Activated T-cell treated with anti-CD3 and anti-CD28 coated beads for 48 hours (primary cell): ENCODE results near the gene PGAM5.

Experiments
- DNase-seq: peaks from one replicate; pipeline ENCODE4 v3.0.0-alpha.2; 2020; ENCODE audit warnings: low read depth

Gene PGAM5

DNA sequence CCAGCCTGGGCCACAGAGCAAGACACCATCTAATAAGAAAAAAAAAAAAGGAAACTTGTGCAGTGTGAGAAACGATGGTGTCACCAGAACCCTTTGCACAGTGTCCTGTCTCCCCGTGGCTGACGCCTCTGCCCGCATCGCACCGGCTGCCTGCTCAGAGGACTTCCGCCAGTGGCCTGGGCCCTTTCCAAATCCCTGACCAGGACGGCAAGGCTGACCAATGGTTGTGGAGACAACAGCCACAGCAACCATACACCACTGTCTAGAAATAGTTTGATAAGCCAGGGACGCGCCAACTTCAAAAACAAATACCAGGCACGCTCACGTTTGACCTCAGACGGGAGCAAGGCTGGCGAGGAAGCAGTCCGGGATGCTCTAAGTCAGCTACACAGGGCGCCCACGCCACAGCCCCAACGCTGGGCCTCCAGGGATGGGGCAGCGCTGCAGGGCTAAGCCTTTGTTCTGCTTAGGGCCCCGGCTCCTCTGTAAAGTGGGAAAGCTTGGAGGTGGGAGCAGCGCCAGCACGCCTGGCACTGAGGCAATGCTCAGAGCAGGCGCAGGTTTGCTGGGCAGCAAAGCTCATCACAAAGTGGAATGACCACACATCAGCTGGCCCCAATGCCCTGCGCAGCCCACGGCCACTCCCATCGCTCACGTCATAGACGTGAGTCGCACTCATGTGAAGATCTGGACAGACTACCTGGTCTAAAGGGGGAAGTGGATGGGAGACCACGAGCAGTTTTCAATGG lies 12.5 kb downstream of the PGAM5 start:
- no peak for DNase-seq

- DNase-seq = no peak
Observed at GRCh38 chr12:132723764-132724140, 13.1 kb downstream of the PGAM5 start.

- no peak for DNase-seq
Observed at GRCh38 chr12:132724506-132725241, 14.0 kb downstream of the PGAM5 start.

GRCh38 chr12:132726386-132726785 lies 15.7 kb downstream of the PGAM5 start:
- no peak for DNase-seq

DNA sequence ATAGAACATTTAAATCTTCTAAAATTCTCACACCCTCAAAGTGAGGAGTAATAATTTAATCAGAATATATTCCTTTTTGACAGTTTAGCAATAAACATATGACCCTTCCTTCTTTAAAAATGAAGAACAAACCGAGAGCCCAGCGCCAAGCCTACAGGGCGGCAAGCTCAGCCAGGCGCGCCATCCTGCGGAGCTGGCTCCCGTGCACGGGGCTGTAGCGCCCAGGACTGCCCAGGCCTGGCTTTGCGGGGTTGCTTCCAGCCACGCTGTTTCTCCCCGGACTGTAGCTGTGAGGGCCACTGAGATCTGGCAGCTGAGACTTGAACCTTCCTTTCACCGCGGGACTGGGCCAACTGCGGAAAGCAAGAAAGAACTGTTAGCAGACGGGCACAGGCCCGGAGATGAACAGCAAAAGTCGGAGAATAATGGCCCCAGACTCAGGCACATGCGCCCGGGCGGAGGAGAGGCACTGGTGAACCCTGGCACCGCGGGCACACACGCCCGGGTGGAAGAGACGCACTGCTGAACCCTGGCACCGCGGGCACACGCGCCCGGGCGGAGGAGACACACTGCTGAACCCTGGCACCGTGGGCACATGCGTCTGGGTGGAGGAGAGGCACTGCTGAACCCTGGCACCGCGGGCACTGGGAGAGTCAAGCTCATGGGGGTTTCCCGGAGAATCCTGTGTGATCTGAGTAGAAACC lies 16.6 kb downstream of the PGAM5 start:
- DNase-seq = no peak

GRCh38 chr12:132728502-132728901 lies 17.9 kb downstream of the PGAM5 start:
- no peak for DNase-seq

DNA sequence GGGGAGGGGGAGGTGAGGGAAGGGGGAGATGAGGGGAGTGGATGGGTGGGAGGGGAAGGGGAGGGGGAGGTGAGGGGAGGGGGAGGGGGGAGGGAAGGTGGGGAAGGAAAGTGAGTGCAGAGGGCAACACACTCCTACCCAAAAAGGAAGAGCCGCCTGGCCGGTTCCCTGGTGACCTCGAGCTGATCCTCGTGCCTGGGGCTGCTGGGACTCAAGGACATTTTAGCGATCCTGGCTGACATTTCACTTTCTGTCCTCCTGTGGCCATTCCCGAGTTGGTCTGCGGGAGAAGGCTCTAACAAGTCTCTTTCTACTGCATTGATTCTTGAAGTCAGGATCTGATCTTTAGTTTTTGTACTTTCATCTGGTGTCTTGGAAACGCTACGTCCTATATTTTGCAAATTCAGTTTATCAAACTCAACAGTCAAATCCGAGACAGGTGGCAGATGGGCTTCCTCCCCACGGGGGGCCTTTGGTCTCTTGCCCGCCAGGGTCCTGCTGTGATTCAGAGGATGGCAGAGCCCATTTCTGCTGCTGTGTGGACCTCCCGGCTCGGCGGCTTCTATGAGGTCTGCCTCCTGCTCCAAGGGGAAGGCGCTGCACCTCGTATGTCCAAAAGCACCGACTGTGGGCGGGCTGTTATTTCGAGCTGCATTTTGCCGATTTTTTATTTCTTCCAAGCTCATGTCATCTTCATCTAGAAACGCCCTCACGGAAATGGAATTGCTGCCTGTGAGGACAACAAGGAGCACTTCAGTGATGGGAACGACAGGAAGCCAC lies 19.1 kb downstream of the PGAM5 start:
- no peak for DNase-seq

GRCh38 chr12:132730353-132730752 lies 19.7 kb downstream of the PGAM5 start:
- DNase-seq = no peak

- no peak for DNase-seq
Observed at GRCh38 chr12:132731574-132731973, 20.9 kb downstream of the PGAM5 start.

- no peak for DNase-seq
Observed at GRCh38 chr12:132734206-132734605, 23.6 kb downstream of the PGAM5 start.

GRCh38 chr12:132735496-132735895 lies 24.9 kb downstream of the PGAM5 start:
- DNase-seq = no peak

DNA sequence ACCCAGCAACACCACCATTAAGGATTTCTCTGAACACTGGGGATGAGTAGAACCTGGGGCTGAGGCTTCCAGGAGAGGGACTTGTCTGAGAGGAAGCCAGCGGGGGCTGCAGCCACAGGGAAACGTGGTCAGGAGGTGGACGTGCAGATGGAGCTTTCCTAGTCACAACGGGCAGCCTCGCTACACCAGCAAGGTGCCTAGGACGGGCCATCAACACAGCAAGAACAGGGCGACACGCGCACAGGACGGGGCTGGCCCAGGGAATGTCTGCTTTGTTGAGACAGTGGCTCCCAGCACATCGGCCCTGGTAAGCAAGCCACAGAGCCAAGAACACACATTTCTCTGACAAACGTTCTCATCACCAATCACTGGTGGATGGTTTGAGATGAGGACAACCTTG lies 25.7 kb downstream of the PGAM5 start:
- DNase-seq = no peak

GRCh38 chr12:132736913-132737312 lies 26.3 kb downstream of the PGAM5 start:
- no peak for DNase-seq

DNA sequence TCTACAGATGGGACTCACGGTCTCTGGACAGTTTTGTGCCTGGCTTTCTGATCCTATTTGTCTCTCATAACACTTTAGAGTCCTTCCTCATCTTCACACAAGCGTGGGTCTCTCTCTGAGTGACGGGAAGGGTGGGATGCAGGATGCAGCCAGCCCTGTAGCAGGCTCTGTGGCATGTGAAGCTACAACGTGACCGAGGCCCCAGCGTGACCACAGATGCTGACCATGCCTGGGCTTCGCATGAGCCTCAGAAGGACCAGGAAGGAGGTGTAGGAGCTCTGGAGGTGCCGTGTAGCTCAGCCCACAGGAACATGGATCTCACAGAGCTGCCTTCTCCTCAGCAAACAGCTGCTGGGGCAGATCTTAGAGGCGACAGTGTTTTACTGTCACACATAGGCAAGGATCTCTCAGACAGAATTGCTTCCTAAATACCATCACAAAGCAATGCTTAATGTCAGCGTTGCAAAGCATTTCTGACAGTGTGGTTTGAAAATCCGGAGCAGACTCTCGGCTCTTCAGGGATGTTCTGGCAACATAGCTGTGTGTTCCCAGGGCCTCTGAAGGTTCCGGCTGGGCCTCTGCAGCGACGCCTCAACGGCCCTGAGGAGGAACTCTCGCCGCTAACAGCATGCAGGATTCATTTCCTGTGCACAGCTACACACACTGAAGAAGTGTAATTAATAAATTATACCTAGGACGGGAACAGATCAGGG lies 29.1 kb downstream of the PGAM5 start:
- DNase-seq = no peak

GRCh38 chr12:132740313-132740646 lies 29.6 kb downstream of the PGAM5 start:
- DNase-seq = no peak

DNA sequence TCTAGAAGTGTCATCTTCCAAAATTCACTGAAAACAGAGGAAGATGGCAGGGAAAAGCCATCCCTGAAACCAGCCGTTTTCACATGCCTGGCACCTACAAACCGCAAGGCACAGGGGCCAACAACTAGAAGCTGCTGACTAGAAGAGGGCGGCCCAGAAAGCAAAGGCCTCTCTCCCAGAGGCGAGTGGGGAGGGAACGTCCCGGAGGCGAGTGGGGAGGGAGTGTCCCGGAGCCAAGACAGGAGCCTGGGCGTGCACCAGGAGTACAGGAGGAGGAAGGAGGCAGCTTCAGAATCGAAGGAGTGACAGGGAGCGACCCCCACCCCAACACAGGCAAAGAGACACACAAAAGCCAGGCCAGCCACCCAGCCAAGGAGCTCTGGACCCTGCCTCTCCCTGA lies 30.0 kb downstream of the PGAM5 start:
- DNase-seq = no peak

- no peak for DNase-seq
Observed at GRCh38 chr12:132741620-132742019, 31.0 kb downstream of the PGAM5 start.

GRCh38 chr12:132743831-132744230 lies 33.2 kb downstream of the PGAM5 start:
- DNase-seq = no peak

- DNase-seq = no peak
Observed at GRCh38 chr12:132746613-132747012, 36.0 kb downstream of the PGAM5 start.

- DNase-seq = no peak
Observed at GRCh38 chr12:132747395-132747794, 36.8 kb downstream of the PGAM5 start.

- DNase-seq = no peak
Observed at GRCh38 chr12:132747896-132748295, 37.3 kb downstream of the PGAM5 start.

DNA sequence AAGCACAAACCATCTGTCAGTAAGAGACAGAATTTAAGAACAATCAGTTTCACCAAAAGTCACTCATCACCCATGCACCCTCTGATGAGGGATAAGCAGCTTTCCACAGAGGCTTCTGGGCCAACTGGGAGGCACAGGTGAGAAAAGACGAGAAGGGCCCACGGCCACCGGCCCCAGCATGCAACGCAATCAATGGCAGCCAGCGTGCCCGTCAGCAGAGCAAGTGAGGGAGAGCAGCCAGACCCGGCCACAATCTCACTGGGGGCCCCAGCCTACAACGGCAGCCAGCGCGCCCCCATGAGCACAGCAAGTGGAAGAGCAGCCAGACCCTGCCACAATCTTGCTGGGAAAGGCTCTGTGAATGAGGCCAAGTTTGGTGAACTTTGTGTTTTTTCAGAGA lies 37.7 kb downstream of the PGAM5 start:
- DNase-seq = no peak
